MG63 (cell line): ENCODE measurements around the gene BBOX1. TPM values are rescaled to one million over a fixed set of nuclear protein-coding genes. Genes with fewer than 3 reads are reported as not detected.
"Not testable (repeated sequence)": the region's sequence is repeated elsewhere in the genome, so short reads cannot be mapped to it uniquely, and the experiment has no call there.

Source experiments
- DNase-seq: peaks from one replicate; pipeline ENCODE4 v3.0.0-alpha.2; 2020
- H3K27me3 ChIP-seq: fragments of 250-450 bp; sonication (Bioruptor Pico); 2 replicates; pipeline ENCODE4 v1.5.1; 2020; ENCODE audit warnings: mild to moderate bottlenecking, moderate library complexity
- H3K36me3 ChIP-seq: fragments of 250-450 bp; sonication (Bioruptor Pico); 2 replicates; pipeline ENCODE4 v1.5.1; 2020; ENCODE audit warnings: mild to moderate bottlenecking, moderate library complexity
- H3K4me3 ChIP-seq: fragments of 250-450 bp; sonication (Bioruptor Pico); 2 replicates; pipeline ENCODE4 v1.5.1; 2020; ENCODE audit warnings: mild to moderate bottlenecking, moderate library complexity
- H3K9me3 ChIP-seq: fragments of 250-450 bp; sonication (Bioruptor Pico); 2 replicates; pipeline ENCODE4 v1.5.1; 2020; ENCODE audit warnings: mild to moderate bottlenecking, moderate library complexity
- total RNA-seq: library from RNA; depleted of rRNA; stranded (reverse); fragments of >200 nt; shearing (Covaris generic); gene quantifications from 2 replicates; pipeline ENCODE4 v1.2.3, GENCODE V29; 2014; ENCODE audit warnings: low replicate concordance; rRNA removed

The BBOX1 gene
- total RNA-seq, 1 experiment from 2014 or later, result not detected

- H3K9me3 ChIP-seq, DNase-seq, H3K27me3 ChIP-seq, H3K36me3 ChIP-seq, H3K4me3 ChIP-seq: not testable (repeated sequence)
Observed at GRCh38 chr11:27175562-27175961, 134.9 kb downstream of the BBOX1 start.

Other genes starting within 250 kb of the BBOX1 start
- 2.3 and 3.4 TPM in 2 replicates for gene FIBIN, start 46.7 kb upstream of the BBOX1 start, total RNA-seq